NB4 (cell line): ENCODE data around the gene PIPOX.

Experiments used
- POLR2A ChIP-seq: IDR thresholded peaks from 2 replicates; pipeline ENCODE4 v1.6.1; 2011; ENCODE audit warnings: mild to moderate bottlenecking; ENCODE audit not compliant: insufficient read length; ENCODE audit errors: extremely low read depth
- TF ChIP-seq, protein P1 (sequence below): IDR thresholded peaks from one replicate; pipeline ENCODE4 v1.5.1; 2012; ENCODE audit warnings: low read depth, low read length

DNA sequence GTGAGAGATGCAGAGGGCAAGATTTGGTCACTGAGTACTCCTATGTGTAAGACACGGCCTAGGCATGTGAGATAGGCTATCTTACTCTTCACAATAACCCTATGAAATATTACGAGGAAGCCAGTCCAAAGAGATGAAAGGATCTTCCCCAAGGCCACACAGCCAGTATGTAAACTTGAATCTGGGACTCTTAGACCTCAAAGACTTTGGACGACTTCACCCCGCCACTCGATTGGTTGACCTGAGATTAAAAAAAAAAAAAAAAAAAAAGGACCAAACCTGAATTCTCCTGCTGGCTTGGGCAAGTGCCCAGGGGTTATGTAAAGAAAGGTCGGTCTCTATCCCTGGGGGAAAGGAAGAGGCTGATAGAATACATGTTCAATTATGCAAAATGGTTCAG lies 33.1 kb downstream of the PIPOX start:
- TF ChIP-seq, protein P1, sequence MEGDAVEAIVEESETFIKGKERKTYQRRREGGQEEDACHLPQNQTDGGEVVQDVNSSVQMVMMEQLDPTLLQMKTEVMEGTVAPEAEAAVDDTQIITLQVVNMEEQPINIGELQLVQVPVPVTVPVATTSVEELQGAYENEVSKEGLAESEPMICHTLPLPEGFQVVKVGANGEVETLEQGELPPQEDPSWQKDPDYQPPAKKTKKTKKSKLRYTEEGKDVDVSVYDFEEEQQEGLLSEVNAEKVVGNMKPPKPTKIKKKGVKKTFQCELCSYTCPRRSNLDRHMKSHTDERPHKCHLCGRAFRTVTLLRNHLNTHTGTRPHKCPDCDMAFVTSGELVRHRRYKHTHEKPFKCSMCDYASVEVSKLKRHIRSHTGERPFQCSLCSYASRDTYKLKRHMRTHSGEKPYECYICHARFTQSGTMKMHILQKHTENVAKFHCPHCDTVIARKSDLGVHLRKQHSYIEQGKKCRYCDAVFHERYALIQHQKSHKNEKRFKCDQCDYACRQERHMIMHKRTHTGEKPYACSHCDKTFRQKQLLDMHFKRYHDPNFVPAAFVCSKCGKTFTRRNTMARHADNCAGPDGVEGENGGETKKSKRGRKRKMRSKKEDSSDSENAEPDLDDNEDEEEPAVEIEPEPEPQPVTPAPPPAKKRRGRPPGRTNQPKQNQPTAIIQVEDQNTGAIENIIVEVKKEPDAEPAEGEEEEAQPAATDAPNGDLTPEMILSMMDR: no peak
- no peak for TF ChIP-seq POLR2A
